GM18951 (cell line): Measurements from ENCODE around the gene EPB41L1.

Experiments used
- POLR2A ChIP-seq: IDR thresholded peaks from 4 replicates; pipeline ENCODE4 v1.6.1; 2011; ENCODE audit warnings: mild to moderate bottlenecking; ENCODE audit not compliant: insufficient read length, insufficient read depth; ENCODE audit errors: extremely low read depth
- in situ Hi-C: fragments of 300-500 bp; cut with MboI; formaldehyde crosslinking; loops from one replicate; pipeline ENCODE4 v1.12.0; 2022; ENCODE audit warnings: low sequenced_read_pairs, mixed read lengths, inconsistent platforms; ENCODE audit not compliant: unreplicated experiment

Gene EPB41L1

GRCh38 chr20:36155991-36156390 is 1.5 kb downstream of the EPB41L1 start:
- in situ Hi-C loops = no loop called here
- no peak for TF ChIP-seq POLR2A

GRCh38 chr20:36157610-36158009 is 3.1 kb downstream of the EPB41L1 start:
- TF ChIP-seq POLR2A = no peak
- in situ Hi-C loops = no loop called here

GRCh38 chr20:36158160-36158741 is 3.7 kb downstream of the EPB41L1 start:
- no peak for TF ChIP-seq POLR2A
- in situ Hi-C loops = no loop called here

GRCh38 chr20:36159833-36160232 is 5.3 kb downstream of the EPB41L1 start:
- no peak for TF ChIP-seq POLR2A
- in situ Hi-C loops = no loop called here

GRCh38 chr20:36162272-36162966 is 7.9 kb downstream of the EPB41L1 start:
- no peak for TF ChIP-seq POLR2A
- in situ Hi-C loops = no loop called here

GRCh38 chr20:36167902-36168503 is 13.5 kb downstream of the EPB41L1 start:
- in situ Hi-C loops = no loop called here
- no peak for TF ChIP-seq POLR2A

- TF ChIP-seq POLR2A = no peak
- in situ Hi-C loops = no loop called here
Observed at GRCh38 chr20:36170542-36171215, 16.1 kb downstream of the EPB41L1 start.

- TF ChIP-seq POLR2A = no peak
Observed at GRCh38 chr20:36173451-36173933, 19.0 kb downstream of the EPB41L1 start.

GRCh38 chr20:36175016-36175415 is 20.5 kb downstream of the EPB41L1 start:
- TF ChIP-seq POLR2A = no peak
- in situ Hi-C loops = no loop called here

More at GRCh38 chr20:36173451-36173933, 19.0 kb downstream of the EPB41L1 start:
- in situ Hi-C loops = no loop called here

GRCh38 chr20:36175475-36175995 is 21.0 kb downstream of the EPB41L1 start:
- in situ Hi-C loops = no loop called here
- no peak for TF ChIP-seq POLR2A

- in situ Hi-C loops = no loop called here
- no peak for TF ChIP-seq POLR2A
Observed at GRCh38 chr20:36177716-36178115, 23.2 kb downstream of the EPB41L1 start.

GRCh38 chr20:36179170-36179945 is 24.8 kb downstream of the EPB41L1 start:
- no peak for TF ChIP-seq POLR2A

GRCh38 chr20:36180323-36180722 is 25.8 kb downstream of the EPB41L1 start:
- TF ChIP-seq POLR2A = no peak
- in situ Hi-C loops = no loop called here

More at GRCh38 chr20:36179170-36179945, 24.8 kb downstream of the EPB41L1 start:
- in situ Hi-C loops = no loop called here
